NCI-H345 (cell line): ENCODE measurements around the gene ESRRB.

Experiments
- DNase-seq: peaks from one replicate; lab custom pipeline; 2025; lab: John Stamatoyannopoulos, UW

The ESRRB gene

GRCh38 chr14:76450476-76450875 lies 74.5 kb downstream of the ESRRB start:
- DNase-seq = no peak

- peak; percentile 41 for DNase-seq
These were observed 80.3 kb downstream of the ESRRB start for GRCh38 chr14:76456200-76456599.

GRCh38 chr14:76456891-76457586 lies 81.1 kb downstream of the ESRRB start:
- DNase-seq = no peak

- DNase-seq = no peak
These were observed 81.9 kb downstream of the ESRRB start for GRCh38 chr14:76457841-76458240.

- no peak for DNase-seq
These were observed 85.9 kb downstream of the ESRRB start for GRCh38 chr14:76461886-76462285.

- DNase-seq = no peak
These were observed 86.4 kb downstream of the ESRRB start for GRCh38 chr14:76462330-76462729.

GRCh38 chr14:76463105-76463504 lies 87.2 kb downstream of the ESRRB start:
- no peak for DNase-seq

- no peak for DNase-seq
These were observed 88.9 kb downstream of the ESRRB start for GRCh38 chr14:76464856-76465255.

GRCh38 chr14:76465664-76466063 lies 89.7 kb downstream of the ESRRB start:
- DNase-seq = no peak

GRCh38 chr14:76467711-76468155 lies 91.8 kb downstream of the ESRRB start:
- DNase-seq = no peak

GRCh38 chr14:76472199-76472723 lies 96.3 kb downstream of the ESRRB start:
- DNase-seq = no peak

- DNase-seq = no peak
These were observed 97.7 kb downstream of the ESRRB start for GRCh38 chr14:76473481-76474263.

GRCh38 chr14:76480426-76480825 lies 104.5 kb downstream of the ESRRB start:
- DNase-seq = no peak

- no peak for DNase-seq
These were observed 108.4 kb downstream of the ESRRB start for GRCh38 chr14:76484355-76484754.

- peak; percentile 97 for DNase-seq
These were observed 110.4 kb downstream of the ESRRB start for GRCh38 chr14:76486251-76486743.

GRCh38 chr14:76488551-76488950 lies 112.6 kb downstream of the ESRRB start:
- no peak for DNase-seq

GRCh38 chr14:76489667-76490066 lies 113.7 kb downstream of the ESRRB start:
- DNase-seq = no peak

GRCh38 chr14:76490111-76490510 lies 114.2 kb downstream of the ESRRB start:
- no peak for DNase-seq

GRCh38 chr14:76490735-76491134 lies 114.8 kb downstream of the ESRRB start:
- DNase-seq = no peak

- DNase-seq = no peak
These were observed 115.4 kb downstream of the ESRRB start for GRCh38 chr14:76491172-76491930.

GRCh38 chr14:76495983-76496382 lies 120.0 kb downstream of the ESRRB start:
- no peak for DNase-seq

- no peak for DNase-seq
These were observed 120.7 kb downstream of the ESRRB start for GRCh38 chr14:76496595-76496994.
